HG02852 (cell line): ENCODE results near the gene TAF6L.
A peak's percentile ranks its signal among the peaks of the same experiment; 100 is the strongest.
"Not testable (repeated sequence)": the region's sequence is repeated elsewhere in the genome, so short reads cannot be mapped to it uniquely, and the experiment has no call there.

Experiments
- ATAC-seq: cut with Tn5 transposase; IDR thresholded peaks from one replicate; pipeline ENCODE4 v1.9.1; 2021; ENCODE audit warnings: mild to moderate bottlenecking, moderate library complexity; ENCODE audit not compliant: unreplicated experiment

Gene TAF6L

GRCh38 chr11:62771144-62772021 is at the start of gene TAF6L:
TAF6L (plus strand) TSS chr11:62771396; CDS start chr11:62775784, 4,388 bp downstream.
- ATAC-seq: peak; percentile 81

GRCh38 chr11:62721994-62722393 is 49.2 kb upstream of the TAF6L start:
- ATAC-seq: no peak

GRCh38 chr11:62724171-62724570 is 47.0 kb upstream of the TAF6L start:
- no peak for ATAC-seq

- ATAC-seq: no peak
Measured at GRCh38 chr11:62725646-62726045, 45.5 kb upstream of the TAF6L start.

- no peak for ATAC-seq
Measured at GRCh38 chr11:62726156-62726914, 44.9 kb upstream of the TAF6L start.

- peak; percentile 14 for ATAC-seq
Measured at GRCh38 chr11:62726915-62727164, 44.4 kb upstream of the TAF6L start.

- ATAC-seq: peak; percentile 64
Measured at GRCh38 chr11:62727165-62727871, 43.9 kb upstream of the TAF6L start, which contains the start of gene HNRNPUL2. HNRNPUL2 (minus strand) TSS chr11:62727457; CDS start chr11:62727156, 301 bp downstream.

- ATAC-seq: peak; percentile 39
Measured at GRCh38 chr11:62727872-62728170, 43.4 kb upstream of the TAF6L start.

- peak; percentile 20 for ATAC-seq
Measured at GRCh38 chr11:62728171-62728988, 42.8 kb upstream of the TAF6L start, which contains the start of gene TTC9C. TTC9C (plus strand) TSS chr11:62728486; CDS start chr11:62728849, 363 bp downstream.

GRCh38 chr11:62730076-62730475 is 41.1 kb upstream of the TAF6L start:
- ATAC-seq: not testable (repeated sequence)

GRCh38 chr11:62732830-62733229 is 38.4 kb upstream of the TAF6L start:
- ATAC-seq: no peak

- ATAC-seq: no peak
Measured at GRCh38 chr11:62737196-62737595, 34.0 kb upstream of the TAF6L start.

- no peak for ATAC-seq
Measured at GRCh38 chr11:62747475-62748160, 23.6 kb upstream of the TAF6L start.

- not testable (repeated sequence) for ATAC-seq
Measured at GRCh38 chr11:62749931-62750330, 21.3 kb upstream of the TAF6L start.

- no peak for ATAC-seq
Measured at GRCh38 chr11:62752177-62752785, 18.9 kb upstream of the TAF6L start.

- ATAC-seq: no peak
Measured at GRCh38 chr11:62752994-62753735, 18.0 kb upstream of the TAF6L start.

GRCh38 chr11:62753736-62754603 is 17.2 kb upstream of the TAF6L start, which contains the start of gene ZBTB3:
ZBTB3 (minus strand) TSS chr11:62754160; CDS start chr11:62753664, 496 bp downstream.
- ATAC-seq: peak; percentile 95

GRCh38 chr11:62755086-62755615 is 16.0 kb upstream of the TAF6L start:
- ATAC-seq: no peak
